Transverse colon (tissue), 4 donors: ENCODE results near the gene CHST3. TPM values are rescaled to one million over a fixed set of nuclear protein-coding genes. Genes with fewer than 3 reads are reported as not detected.

Source experiments
- DNase-seq: peaks from one replicate; pipeline ENCODE4 v3.0.0-alpha.2; 2019
- H3K27ac ChIP-seq, 4 donors: fragments of 200-600 bp; sonication (generic); 2 replicates each; pipeline ENCODE4 v1.5.1; 2016 to 2018; ENCODE audit warnings: inconsistent platforms in 4 of 4
- H3K27me3 ChIP-seq: fragments of 200-600 bp; sonication (generic); 2 replicates; pipeline ENCODE4 v1.5.1; 2017; ENCODE audit warnings: inconsistent platforms
- H3K36me3 ChIP-seq, 4 donors: fragments of 200-600 bp; sonication (generic); 2 replicates each; pipeline ENCODE4 v1.5.1; 2017 to 2019; ENCODE audit warnings: inconsistent platforms in 4 of 4
- H3K4me1 ChIP-seq, 4 donors: fragments of 200-600 bp; sonication (generic); 2 replicates each; pipeline ENCODE4 v1.5.1; 2017 to 2020; ENCODE audit warnings: inconsistent platforms in 4 of 4
- H3K4me3 ChIP-seq, 4 donors: fragments of 200-600 bp; sonication (generic); 1 replicate in 1 of 4; 2 replicates in 3 of 4; pipeline versions ENCODE4 v1.5.1 to v1.6.1; 2017 to 2019; ENCODE audit warnings: inconsistent platforms in 4 of 4
- H3K9me3 ChIP-seq, 2 donors: fragments of 200-600 bp; sonication (generic); 2 replicates each; pipeline ENCODE4 v1.5.1; 2017 to 2019; ENCODE audit warnings: inconsistent platforms in 2 of 2
- CTCF ChIP-seq, 5 experiments: fragments of 200-600 bp in 3 of 5; fragments of 450-650 bp in 2 of 5; sonication (generic) in 3 of 5; IDR thresholded peaks; 1 replicate in 2 of 5; 2 replicates in 3 of 5; pipeline ENCODE4 v1.5.1; 2016 to 2017; ENCODE audit warnings: antibody characterized with exemption in 5 of 5, inconsistent platforms in 3 of 5, mild to moderate bottlenecking in 2 of 5, moderate library complexity in 1 of 5
- EP300 ChIP-seq: sonication (generic); formaldehyde crosslinking; IDR thresholded peaks from one replicate; pipeline ENCODE4 v1.6.1; 2017; ENCODE audit warnings: antibody characterized with exemption, low read depth
- POLR2A ChIP-seq: fragments of 450-650 bp; IDR thresholded peaks from one replicate; pipeline ENCODE4 v1.6.1; 2016; ENCODE audit warnings: antibody characterized with exemption, mild to moderate bottlenecking, moderate library complexity
- POLR2AphosphoS5 ChIP-seq, 3 donors: sonication (generic); formaldehyde crosslinking; IDR thresholded peaks; one replicate each; pipeline ENCODE4 v1.6.1; 2016; ENCODE audit warnings: antibody characterized with exemption in 3 of 3
- WGBS, 2 donors: methylation state at CpG; one replicate each; pipeline ENCODE4 v1.1.5; 2018; ENCODE audit warnings: low coverage in 1 of 2; 5-methylcytosine and 5-hydroxymethylcytosine counted together
- in situ Hi-C, 4 donors: fragments of 200-750 bp; cut with MboI; loops; one replicate each; pipeline versions ENCODE4 v1.15.0 to v1.15.1; 2017; ENCODE audit warnings: low sequenced_read_pairs in 3 of 4, low pct_ligation_motif_present in 1 of 4, low pct_unique_long_range_greater_than_20kb in 1 of 4
- intact Hi-C: fragments of 100-400 bp; cut with DNase I; formaldehyde crosslinking; loops from one replicate; pipeline ENCODE4 v1.15.1; 2023; ENCODE audit warnings: low total_unique reads
- total RNA-seq, 4 donors: library from RNA; depleted of rRNA; stranded (reverse); fragments of >200 nt; gene quantifications; one replicate each; pipeline ENCODE4 v1.1.0, GENCODE V29; 2016

The CHST3 gene
- total RNA-seq, 4 donors from 2014 or later = 1.6 to 10.5 (median 3.9) TPM

GRCh38 chr10:72049969-72050781 is 86.0 kb downstream of the CHST3 start:
- no peak for TF ChIP-seq POLR2AphosphoS5 (IDR thresholded peaks at IDR 0.05)
- TF ChIP-seq EP300 = no peak
- TF ChIP-seq POLR2A = no peak
- TF ChIP-seq CTCF (IDR thresholded peaks at IDR 0.05) = no peak
- 87 to 100% methylated on average over 1 to 5 of the region's 5 CpGs for WGBS, 2 donors
- H3K27ac ChIP-seq = no peak overlapping the region
- peaks cover 0 to 2% (median 1%) of the 10 kb centered on the region in 4 donors for H3K4me1 ChIP-seq
- intact Hi-C loops = loop anchor here (10.0 kb wide), 1 partner anchor 155 kb away; no protein-coding TSS in a partner anchor
- in situ Hi-C loops = loop anchor here (5.0 to 25.0 kb wide), 6 partner anchors 93 to 295 kb away; no protein-coding TSS in a partner anchor
- H3K4me3 ChIP-seq = no peak overlapping the region
- no peaks in the 10 kb centered on the region for H3K36me3 ChIP-seq
- no peaks in the 10 kb centered on the region for H3K9me3 ChIP-seq
- no peak for DNase-seq
- no peaks in the 10 kb centered on the region for H3K27me3 ChIP-seq

GRCh38 chr10:72050873-72051272 is 86.7 kb downstream of the CHST3 start:
- H3K9me3 ChIP-seq = no peaks in the 10 kb centered on the region
- H3K4me1 ChIP-seq = peaks cover 0 to 2% (median 1%) of the 10 kb centered on the region in 4 donors
- H3K27ac ChIP-seq = no peak overlapping the region
- in situ Hi-C loops = loop anchor here in 3 of 4 donors (5.0 to 25.0 kb wide), 2 partner anchors 104 to 286 kb away; no protein-coding TSS in a partner anchor
- TF ChIP-seq POLR2A (no peak), EP300 (no peak), POLR2AphosphoS5 (IDR thresholded peaks at IDR 0.05) (no peak), CTCF (IDR thresholded peaks at IDR 0.05) (no peak)
- no peaks in the 10 kb centered on the region for H3K27me3 ChIP-seq
- no peaks in the 10 kb centered on the region for H3K36me3 ChIP-seq
- H3K4me3 ChIP-seq = no peak overlapping the region
- intact Hi-C loops = no loop called here
- DNase-seq = no peak
- 61 to 100% methylated on average over 1 to 3 of the region's 3 CpGs for WGBS, 2 donors

GRCh38 chr10:72053690-72054089 is 89.5 kb downstream of the CHST3 start:
- no peak overlapping the region for H3K4me3 ChIP-seq
- no peaks in the 10 kb centered on the region for H3K27me3 ChIP-seq
- intact Hi-C loops (no loop called here), in situ Hi-C loops (loop anchor here in 3 of 4 donors (5.0 to 25.0 kb wide), 2 partner anchors 106 to 284 kb away; no protein-coding TSS in a partner anchor)
- DNase-seq = no peak
- WGBS, 2 donors = 80 to 89% methylated on average over 1 to 7 of the region's 7 CpGs
- H3K4me1 ChIP-seq = no peaks in the 10 kb centered on the region
- no peaks in the 10 kb centered on the region for H3K9me3 ChIP-seq
- no peak overlapping the region for H3K27ac ChIP-seq
- TF ChIP-seq EP300 (no peak), CTCF (IDR thresholded peaks at IDR 0.05) (no peak), POLR2A (no peak), POLR2AphosphoS5 (IDR thresholded peaks at IDR 0.05) (no peak)
- no peaks in the 10 kb centered on the region for H3K36me3 ChIP-seq

GRCh38 chr10:72056113-72056512 is 91.9 kb downstream of the CHST3 start:
- no peak overlapping the region for H3K4me3 ChIP-seq
- no peaks in the 10 kb centered on the region for H3K4me1 ChIP-seq
- in situ Hi-C loops (loop anchor here in 2 of 4 donors (25.0 kb wide), 1 partner anchor 281 kb away; no protein-coding TSS in a partner anchor), intact Hi-C loops (no loop called here)
- H3K27ac ChIP-seq = no peak overlapping the region
- TF ChIP-seq POLR2AphosphoS5 (IDR thresholded peaks at IDR 0.05) = no peak
- no peak for TF ChIP-seq POLR2A
- no peaks in the 10 kb centered on the region for H3K9me3 ChIP-seq
- H3K27me3 ChIP-seq = no peaks in the 10 kb centered on the region
- no peaks in the 10 kb centered on the region for H3K36me3 ChIP-seq
- no peak for DNase-seq
- WGBS, 2 donors = 91% methylated on average over 5 of the region's 5 CpGs; no CpG with 5 or more reads in 1 of the 2 donors
